PC-3 (cell line): Measurements from ENCODE around the gene ALG9. TPM values are rescaled to one million over a fixed set of nuclear protein-coding genes. Genes with fewer than 3 reads are reported as not detected.

Experiments used
- ATAC-seq: fragments of 200-7000 bp; cut with Tn5 transposase; 2 replicates; pipeline ENCODE4 v1.9.1; 2020; ENCODE audit warnings: mild to moderate bottlenecking, moderate library complexity
- BruUV-seq: library from RNA; stranded (reverse); fragments of 400-500 nt; replicated peaks from 2 replicates; lab custom pipeline; 2021; lab: Mats Ljungman, UMichigan
- CTCF ChIA-PET: fragments of 300-600 bp; sonication (Branson Sonifier 250); formaldehyde crosslinking; loops from one replicate; lab custom pipeline; 2022; ENCODE audit warnings: antibody characterized with exemption; lab: Charles Lee
- POLR2A ChIA-PET: fragments of 300-600 bp; sonication (Branson Sonifier 250); formaldehyde crosslinking; loops from one replicate; lab custom pipeline; 2022; ENCODE audit warnings: antibody characterized with exemption; ENCODE audit not compliant: unreplicated experiment; lab: Charles Lee
- DNase-seq: peaks from one replicate; pipeline ENCODE4 v3.0.0-alpha.2; 2015
- H2AFZ ChIP-seq: fragments of 300-600 bp; sonication (generic); 2 replicates; pipeline ENCODE4 v1.6.0; 2016; ENCODE audit warnings: antibody characterized with exemption, low read length
- H3F3A ChIP-seq: fragments of 300-600 bp; sonication (generic); one replicate; pipeline ENCODE4 v1.6.0; 2017; ENCODE audit warnings: antibody characterized with exemption, low read length, control low read depth, mild to moderate bottlenecking; ENCODE audit not compliant: unreplicated experiment
- H3K27ac ChIP-seq: fragments of 300-600 bp; sonication (generic); 2 replicates; pipeline ENCODE4 v1.5.1; 2016; ENCODE audit warnings: mild to moderate bottlenecking, low read length
- H3K27me3 ChIP-seq: fragments of 300-600 bp; sonication (generic); 2 replicates; pipeline ENCODE4 v1.6.1; 2016; ENCODE audit warnings: low read length, mixed read lengths
- H3K36me3 ChIP-seq: fragments of 300-600 bp; sonication (generic); 2 replicates; pipeline ENCODE4 v1.6.1; 2016; ENCODE audit warnings: low read depth, mixed run types, low read length, mixed read lengths
- H3K4me1 ChIP-seq: fragments of 300-600 bp; sonication (generic); 2 replicates; pipeline ENCODE4 v1.5.1; 2016; ENCODE audit warnings: low read length; ENCODE audit not compliant: insufficient read depth
- H3K4me2 ChIP-seq: fragments of 300-600 bp; sonication (generic); 2 replicates; pipeline ENCODE4 v1.6.0; 2016; ENCODE audit warnings: low read length
- H3K4me3 ChIP-seq: fragments of 300-600 bp; sonication (generic); 2 replicates; pipeline ENCODE4 v1.5.1; 2016; ENCODE audit warnings: mild to moderate bottlenecking, low read length, mixed read lengths
- H3K79me2 ChIP-seq: fragments of 300-600 bp; sonication (generic); 2 replicates; pipeline ENCODE4 v1.6.1; 2017; ENCODE audit warnings: low read length, mixed read lengths
- H3K9ac ChIP-seq: fragments of 300-600 bp; sonication (generic); 2 replicates; pipeline ENCODE4 v1.6.0; 2016; ENCODE audit warnings: mild to moderate bottlenecking, low read length
- H3K9me2 ChIP-seq: fragments of 300-600 bp; sonication (generic); replicated peaks from 2 replicates; pipeline ENCODE4 v1.6.1; 2016; ENCODE audit warnings: mixed run types, low read length, mixed read lengths
- H3K9me3 ChIP-seq: fragments of 300-600 bp; sonication (generic); 2 replicates; pipeline ENCODE4 v1.6.1; 2016; ENCODE audit warnings: low read length, mixed read lengths
- H4K20me1 ChIP-seq: fragments of 300-600 bp; sonication (generic); 2 replicates; pipeline ENCODE4 v1.6.1; 2016; ENCODE audit warnings: low read length, mixed read lengths
- CTCF ChIP-seq: fragments of 300-600 bp; sonication (generic); conservative IDR thresholded peaks from 2 replicates; pipeline ENCODE4 v1.5.1; 2017; ENCODE audit warnings: antibody characterized with exemption, low read depth, mild to moderate bottlenecking, low read length
- EZH2 ChIP-seq: fragments of 300-600 bp; sonication (generic); IDR thresholded peaks from one replicate; pipeline ENCODE4 v1.6.1; 2017; ENCODE audit warnings: antibody characterized with exemption, mild to moderate bottlenecking, low read length; ENCODE audit not compliant: unreplicated experiment
- EZH2phosphoT487 ChIP-seq: fragments of 300-600 bp; sonication (generic); IDR thresholded peaks from 2 replicates; pipeline ENCODE4 v1.6.1; 2018; ENCODE audit warnings: mild to moderate bottlenecking, antibody characterized with exemption, low read length, borderline replicate concordance
- intact Hi-C: fragments of 100-400 bp; cut with micrococcal nuclease; formaldehyde crosslinking; loops from 2 replicates; pipeline ENCODE4 v1.9.0; 2023
- total RNA-seq: library from RNA; depleted of rRNA; stranded (reverse); fragments of >200 nt; gene quantifications from 2 replicates; pipeline ENCODE4 v1.2.3, GENCODE V29; 2014

ALG9 gene
- total RNA-seq, 1 experiment from 2014 or later = 34.3 TPM

- H3K4me3 ChIP-seq = no peak overlapping the region
- H3K36me3 ChIP-seq = peaks cover 14% of the 10 kb centered on the region
- no peak overlapping the region for H2AFZ ChIP-seq
- H3K79me2 ChIP-seq = no peaks in the 10 kb centered on the region
- no TSS peak for BruUV-seq
- ChIA-PET CTCF (no interaction called here), POLR2A (no interaction called here)
- no peaks in the 10 kb centered on the region for H3K9me3 ChIP-seq
- DNase-seq = no peak
- intact Hi-C loops = no loop called here
- H3K4me2 ChIP-seq = no peak overlapping the region
- H4K20me1 ChIP-seq = no peaks in the 10 kb centered on the region
- H3K9me2 ChIP-seq = no peaks in the 10 kb centered on the region
- H3F3A ChIP-seq = no peaks in the 10 kb centered on the region
- no peaks in the 10 kb centered on the region for H3K27me3 ChIP-seq
- no peak overlapping the region for H3K27ac ChIP-seq
- ATAC-seq = no peak
- no peak overlapping the region for H3K9ac ChIP-seq
- TF ChIP-seq EZH2 (no peak), CTCF (no peak), EZH2phosphoT487 (no peak)
- no peaks in the 10 kb centered on the region for H3K4me1 ChIP-seq
These were observed 89.2 kb downstream of the ALG9 start for GRCh38 chr11:111782109-111782741.

- no peak overlapping the region for H3K4me2 ChIP-seq
These were observed 92.3 kb downstream of the ALG9 start for GRCh38 chr11:111779118-111779517.

More at GRCh38 chr11:111779118-111779517, 92.3 kb downstream of the ALG9 start:
- H3K36me3 ChIP-seq = no peaks in the 10 kb centered on the region
- H3F3A ChIP-seq = no peaks in the 10 kb centered on the region
- no peak for ATAC-seq
- no peak overlapping the region for H2AFZ ChIP-seq
- H3K27me3 ChIP-seq = no peaks in the 10 kb centered on the region
- intact Hi-C loops = no loop called here
- H3K4me1 ChIP-seq = no peaks in the 10 kb centered on the region
- ChIA-PET POLR2A (no interaction called here), CTCF (interaction anchor here (0.7 kb wide), 1 partner anchor 185 kb away, joined by 4 read pairs; no protein-coding TSS in a partner anchor)
- no peak overlapping the region for H3K27ac ChIP-seq
- H3K9me3 ChIP-seq = no peaks in the 10 kb centered on the region
- BruUV-seq = no TSS peak
- no peak for DNase-seq
- H3K9ac ChIP-seq = no peak overlapping the region
- H3K9me2 ChIP-seq = no peaks in the 10 kb centered on the region
- TF ChIP-seq CTCF (no peak), EZH2phosphoT487 (no peak), EZH2 (no peak)
- H3K79me2 ChIP-seq = no peaks in the 10 kb centered on the region
- H3K4me3 ChIP-seq = no peak overlapping the region
- H4K20me1 ChIP-seq = no peaks in the 10 kb centered on the region
